GM12872 (cell line): ENCODE results near the gene TTC32.

ENCODE experiments used
- CTCF ChIP-seq: IDR thresholded peaks from 3 replicates; pipeline ENCODE4 v1.5.1; 2011; ENCODE audit warnings: low read depth, mild to moderate bottlenecking, low read length, moderate library complexity; ENCODE audit not compliant: insufficient read depth

The TTC32 gene

GRCh38 chr2:19936203-19936602 is 34.4 kb upstream of the TTC32 start:
- TF ChIP-seq CTCF = no peak

GRCh38 chr2:19933351-19933981 is 31.7 kb upstream of the TTC32 start:
- no peak for TF ChIP-seq CTCF

GRCh38 chr2:19932928-19933327 is 31.1 kb upstream of the TTC32 start:
- no peak for TF ChIP-seq CTCF

DNA sequence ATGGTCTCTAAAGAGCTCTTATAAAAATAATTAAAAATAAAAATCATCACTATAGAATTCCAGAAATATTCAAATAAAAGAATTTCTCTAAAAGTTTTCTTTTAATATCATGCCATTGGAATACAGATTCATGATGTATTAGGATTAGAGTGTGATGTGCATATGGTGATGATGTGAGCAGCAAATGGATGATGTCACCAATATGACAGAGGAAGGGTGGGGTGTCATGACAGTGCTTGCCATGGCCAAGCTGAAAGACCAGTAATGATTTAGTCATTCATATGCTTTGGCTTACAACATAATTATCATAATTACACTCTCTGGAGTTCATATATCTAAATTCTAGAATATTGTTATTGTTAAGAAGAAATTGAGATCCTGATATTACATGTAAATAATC is 27.4 kb upstream of the TTC32 start:
- TF ChIP-seq CTCF = no peak

DNA sequence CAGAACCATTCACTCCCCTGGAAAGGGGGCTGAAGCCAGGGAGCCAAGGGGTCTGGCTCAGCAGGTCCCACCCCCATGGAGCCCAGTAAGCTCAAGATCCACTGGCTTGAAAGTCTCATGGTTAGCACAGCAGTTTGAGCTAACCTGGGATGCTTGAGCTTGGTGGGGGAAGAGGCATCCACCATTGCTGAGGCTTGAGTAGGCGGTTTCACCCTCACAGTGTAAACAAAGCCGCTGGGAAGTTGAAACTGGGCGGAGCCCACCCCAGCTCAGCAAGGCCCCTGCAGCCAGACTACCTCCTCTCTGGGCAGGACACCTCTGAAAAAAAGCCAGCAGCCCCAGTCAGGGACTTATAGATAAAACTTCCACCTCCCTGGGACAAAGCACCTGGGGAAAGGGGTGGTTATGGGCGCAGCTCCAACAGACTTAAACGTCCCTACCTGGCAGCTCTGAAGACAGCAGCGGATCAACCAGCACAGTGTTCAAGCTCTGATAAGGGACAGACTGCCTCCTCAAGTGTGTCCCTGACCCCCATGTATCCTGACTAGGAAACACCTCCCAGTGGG is 14.7 kb upstream of the TTC32 start:
- no peak for TF ChIP-seq CTCF

GRCh38 chr2:19914266-19914975 is 12.6 kb upstream of the TTC32 start:
- TF ChIP-seq CTCF = no peak

GRCh38 chr2:19911808-19912509 is 10.2 kb upstream of the TTC32 start:
- TF ChIP-seq CTCF = no peak
